Measurements from ENCODE around the gene ZNF816.
A peak's percentile ranks its signal among the peaks of the same experiment; 100 is the strongest.

DNA sequence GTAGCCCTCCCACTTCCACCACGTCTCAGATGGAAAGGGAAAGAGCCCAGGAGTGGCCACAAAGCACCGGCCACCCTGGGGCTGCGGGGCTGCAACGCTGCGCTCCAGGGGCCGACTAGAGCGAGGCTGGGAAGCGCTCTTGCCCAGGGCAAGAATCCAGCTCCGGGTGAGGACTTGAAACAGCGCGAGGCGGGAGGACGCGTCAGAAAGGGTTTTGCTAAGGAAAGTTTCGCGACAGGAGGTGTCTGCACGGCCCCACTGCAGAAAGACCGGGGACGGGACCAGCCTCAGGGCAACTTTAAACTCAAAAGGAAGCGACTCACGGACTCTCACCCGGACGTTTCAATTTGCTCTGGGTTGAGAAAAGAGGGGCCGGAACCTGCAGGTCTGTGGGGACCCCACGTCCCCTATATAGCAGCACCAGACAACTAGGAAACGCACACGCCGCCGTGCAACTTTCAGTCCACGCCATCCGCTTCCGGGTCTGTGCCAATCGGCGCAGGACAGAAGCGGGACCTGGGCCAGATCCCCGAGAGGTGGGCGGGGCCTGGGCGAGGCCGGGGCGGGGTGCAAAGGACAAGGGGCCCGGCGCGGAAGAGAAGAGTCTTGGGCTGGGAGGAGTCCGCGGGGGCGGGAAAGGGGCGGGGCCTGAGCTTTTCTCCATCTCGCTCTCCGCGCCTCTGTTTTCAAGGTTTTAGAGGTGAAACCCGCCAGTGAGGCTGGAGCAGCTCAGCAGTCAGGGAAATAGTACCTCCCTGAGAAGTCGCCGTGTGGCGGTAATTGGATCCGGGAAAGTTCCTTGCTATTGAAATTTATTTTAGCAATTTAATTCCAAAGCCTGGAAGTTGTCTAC lies at the start of gene ZNF816:
- TF ChIP-seq CTCF (IDR thresholded peaks at IDR 0.05): no peak
- peak in 1 of 2 donors; percentile 78 for TF ChIP-seq POLR2A (IDR thresholded peaks at IDR 0.05)
